Immature natural killer cell (primary cell): ENCODE measurements around the gene ADK. TPM values are rescaled to one million over a fixed set of nuclear protein-coding genes. Genes with fewer than 3 reads are reported as not detected.

Experiments used
- DNase-seq, 3 donors: peaks; one replicate each; pipeline ENCODE4 v3.0.0; 2022; ENCODE audit warnings: mixed read lengths in 1 of 3
- H3K27ac Mint-ChIP-seq, 6 donors: one replicate each; pipeline ENCODE4 v1.8.0; 2020; ENCODE audit warnings: mixed read lengths in 6 of 6, mild to moderate bottlenecking in 5 of 6, inconsistent platforms in 4 of 6, moderate library complexity in 3 of 6
- H3K27me3 Mint-ChIP-seq, 3 donors: one replicate each; pipeline ENCODE4 v1.8.0; 2020 to 2021; ENCODE audit warnings: low read depth in 3 of 3, mild to moderate bottlenecking in 3 of 3, mixed read lengths in 3 of 3, moderate library complexity in 3 of 3, inconsistent platforms in 1 of 3
- H3K36me3 Mint-ChIP-seq, 3 donors: one replicate each; pipeline ENCODE4 v1.8.0; 2020; ENCODE audit warnings: mixed read lengths in 3 of 3, inconsistent platforms in 2 of 3, mild to moderate bottlenecking in 2 of 3
- H3K4me1 Mint-ChIP-seq, 2 donors: one replicate each; pipeline ENCODE4 v1.8.0; 2020; ENCODE audit warnings: inconsistent platforms in 2 of 2, mild to moderate bottlenecking in 2 of 2, mixed read lengths in 2 of 2, moderate library complexity in 1 of 2
- H3K4me3 Mint-ChIP-seq, 5 donors: one replicate each; pipeline ENCODE4 v1.8.0; 2020; ENCODE audit warnings: mild to moderate bottlenecking in 5 of 5, mixed read lengths in 5 of 5, inconsistent platforms in 3 of 5, moderate library complexity in 3 of 5
- H3K9me3 Mint-ChIP-seq, 6 donors: one replicate each; pipeline ENCODE4 v1.8.0; 2020; ENCODE audit warnings: mild to moderate bottlenecking in 6 of 6, mixed read lengths in 6 of 6, inconsistent platforms in 4 of 6, moderate library complexity in 3 of 6
- polyA plus RNA-seq, 3 donors: library from polyadenylated mRNA; unstranded; fragments of 300-500 nt; fragmentation: Illumina TruSeq; gene quantifications; one replicate each; pipeline ENCODE4 v1.2.3, GENCODE V29; 2021

Gene ADK
- polyA plus RNA-seq, 3 donors from 2014 or later, result 26.9 to 36.7 (median 28.4) TPM

DNA sequence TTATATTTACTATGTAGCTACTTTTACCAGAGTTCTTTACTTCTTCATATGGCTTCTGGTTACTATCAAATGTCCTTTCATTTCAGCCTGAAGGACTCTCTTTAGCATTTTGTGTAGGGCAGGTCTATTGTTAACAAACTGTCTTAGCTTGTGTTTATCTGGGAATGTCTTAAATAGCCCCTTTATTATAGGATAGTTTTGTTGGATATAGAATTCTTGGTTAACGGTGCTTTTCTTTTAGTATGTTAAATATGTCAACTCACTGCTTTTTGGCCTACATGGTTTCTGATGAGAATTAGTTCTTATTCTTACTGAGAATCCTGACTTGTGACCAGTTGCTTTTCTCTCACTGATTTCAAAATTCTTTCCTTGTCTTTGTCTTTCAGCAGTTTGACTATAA, 169.0 kb downstream of the ADK start:
- Mint-ChIP-seq H3K36me3 (peaks cover 15 to 40% (median 39%) of the 10 kb centered on the region in 3 donors), H3K27ac (no peak overlapping the region), H3K4me1 (no peaks in the 10 kb centered on the region), H3K9me3 (peaks cover 0 to 15% (median 9%) of the 10 kb centered on the region in 6 donors), H3K4me3 (no peak overlapping the region), H3K27me3 (no peaks in the 10 kb centered on the region)
- DNase-seq, result no peak

DNA sequence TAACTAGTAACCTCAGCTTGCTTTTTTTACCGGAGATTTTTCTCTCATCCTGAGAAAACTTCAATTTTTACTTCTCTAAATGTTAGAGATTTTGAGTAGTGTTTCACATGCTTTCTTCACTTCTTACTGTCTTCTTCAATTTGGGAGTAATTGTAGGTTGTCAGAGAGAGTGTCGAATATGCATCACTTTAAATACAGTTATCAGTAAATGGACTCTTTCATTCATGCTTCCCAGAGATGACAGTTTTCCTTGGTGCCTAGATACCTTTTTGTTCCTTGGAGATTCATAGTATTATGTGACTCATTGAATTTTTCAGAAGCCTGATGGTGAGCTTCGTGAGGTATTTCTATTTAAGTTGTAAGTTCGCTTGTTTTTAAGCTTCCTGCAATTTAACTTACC, 169.7 kb downstream of the ADK start:
- Mint-ChIP-seq H3K36me3 (peaks cover 15 to 40% (median 39%) of the 10 kb centered on the region in 3 donors), H3K4me1 (no peaks in the 10 kb centered on the region), H3K27ac (no peak overlapping the region), H3K9me3 (peaks cover 0 to 15% (median 9%) of the 10 kb centered on the region in 6 donors), H3K4me3 (no peak overlapping the region), H3K27me3 (no peaks in the 10 kb centered on the region)
- DNase-seq, result no peak

DNA sequence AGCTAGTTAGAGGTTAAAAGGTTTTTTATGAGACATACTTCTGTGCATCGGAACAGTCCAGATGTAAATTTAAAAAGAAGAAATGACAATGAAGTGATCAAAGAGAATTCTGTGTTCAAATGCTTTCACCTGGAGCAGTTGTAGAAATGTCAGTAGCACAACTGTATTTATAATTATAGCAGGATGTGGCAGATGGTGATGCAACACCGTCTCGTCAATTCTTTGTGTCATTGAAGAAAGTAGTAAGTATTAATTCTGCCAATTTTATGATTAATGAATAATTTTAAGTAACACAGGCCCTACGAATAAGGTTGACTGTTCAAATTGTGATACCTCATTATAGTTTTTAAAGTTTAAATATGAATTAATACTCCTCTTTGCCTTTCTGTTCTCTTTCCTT, 171.1 kb downstream of the ADK start:
- Mint-ChIP-seq H3K4me1 (no peaks in the 10 kb centered on the region), H3K9me3 (peaks cover 0 to 15% (median 9%) of the 10 kb centered on the region in 6 donors), H3K27ac (no peak overlapping the region), H3K36me3 (peaks cover 15 to 39% (median 33%) of the 10 kb centered on the region in 3 donors), H3K4me3 (no peak overlapping the region), H3K27me3 (no peaks in the 10 kb centered on the region)
- no peak for DNase-seq

DNA sequence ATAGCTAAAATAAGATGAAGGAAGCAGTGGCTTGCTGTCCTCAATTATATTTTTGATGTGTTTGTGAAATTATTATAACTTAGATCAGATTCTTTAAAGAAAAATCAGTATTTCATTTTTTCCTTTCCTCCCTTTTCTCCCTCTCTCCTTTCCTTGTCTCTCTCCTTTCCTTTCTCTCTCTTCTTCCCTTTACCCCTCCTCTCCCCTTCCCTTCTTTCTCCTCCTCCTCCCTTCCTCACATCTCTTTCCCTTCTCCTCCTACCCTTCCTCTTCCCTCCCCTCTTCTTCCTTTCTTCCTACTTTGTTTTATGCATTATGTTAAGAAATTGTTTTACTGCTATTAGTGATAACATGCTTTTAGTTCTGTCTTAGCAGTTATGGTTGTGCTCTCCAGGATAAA, 171.5 kb downstream of the ADK start:
- Mint-ChIP-seq H3K9me3 (peaks cover 0 to 15% (median 9%) of the 10 kb centered on the region in 6 donors), H3K36me3 (peaks cover 15 to 36% (median 33%) of the 10 kb centered on the region in 3 donors), H3K4me1 (no peaks in the 10 kb centered on the region), H3K4me3 (no peak overlapping the region), H3K27ac (no peak overlapping the region), H3K27me3 (no peaks in the 10 kb centered on the region)
- DNase-seq, result no peak

DNA sequence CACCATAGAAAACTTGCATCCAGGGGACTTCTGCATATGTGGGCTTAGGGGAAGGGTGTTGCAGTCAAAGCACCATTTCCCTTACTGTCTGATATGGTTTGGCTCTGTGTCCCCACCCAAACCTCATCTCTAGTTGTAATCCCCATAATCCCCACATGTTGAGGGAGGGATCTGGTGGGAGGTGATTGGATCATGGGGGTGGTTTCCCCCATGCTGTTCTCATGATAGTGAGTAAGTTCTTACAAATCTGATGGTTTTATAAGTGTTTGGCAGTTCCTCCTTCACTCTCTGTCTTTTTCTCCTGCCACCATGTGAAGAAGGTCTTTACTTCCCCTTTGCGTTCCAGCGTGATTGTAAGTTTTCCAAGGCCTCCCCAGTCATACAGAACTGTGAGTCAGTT, 177.4 kb downstream of the ADK start:
- Mint-ChIP-seq H3K27me3 (no peaks in the 10 kb centered on the region), H3K36me3 (peaks cover 4 to 17% (median 9%) of the 10 kb centered on the region in 3 donors), H3K4me1 (no peaks in the 10 kb centered on the region), H3K9me3 (no peaks in the 10 kb centered on the region), H3K4me3 (no peak overlapping the region), H3K27ac (no peak overlapping the region)
- no peak for DNase-seq

DNA sequence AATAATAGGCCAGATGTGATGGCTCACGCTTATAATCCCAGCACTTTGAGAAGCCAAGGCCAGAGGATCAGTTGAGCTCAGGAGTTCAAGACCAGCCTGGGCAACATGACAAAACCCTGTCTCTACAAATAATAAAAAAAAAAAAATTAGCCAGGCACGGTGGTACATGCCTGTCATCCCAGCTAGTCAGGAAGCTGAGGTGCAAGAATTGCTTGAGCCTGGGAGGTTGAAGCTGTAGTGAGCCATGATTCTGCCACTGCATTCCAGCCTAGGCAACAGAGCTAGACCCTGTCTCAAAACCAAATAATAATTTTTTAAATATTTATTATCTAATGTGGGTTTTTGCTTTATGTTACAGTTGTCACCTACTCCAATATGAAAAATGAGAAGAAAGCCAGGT, 178.9 kb downstream of the ADK start:
- H3K9me3 Mint-ChIP-seq, result no peaks in the 10 kb centered on the region
- no peaks in the 10 kb centered on the region for H3K4me1 Mint-ChIP-seq
- no peak overlapping the region for H3K4me3 Mint-ChIP-seq
- peaks cover 3 to 8% (median 4%) of the 10 kb centered on the region in 3 donors for H3K36me3 Mint-ChIP-seq
- no peak overlapping the region for H3K27ac Mint-ChIP-seq
- no peak for DNase-seq
- peaks cover 0 to 2% (median 0%) of the 10 kb centered on the region in 3 donors for H3K27me3 Mint-ChIP-seq

DNA sequence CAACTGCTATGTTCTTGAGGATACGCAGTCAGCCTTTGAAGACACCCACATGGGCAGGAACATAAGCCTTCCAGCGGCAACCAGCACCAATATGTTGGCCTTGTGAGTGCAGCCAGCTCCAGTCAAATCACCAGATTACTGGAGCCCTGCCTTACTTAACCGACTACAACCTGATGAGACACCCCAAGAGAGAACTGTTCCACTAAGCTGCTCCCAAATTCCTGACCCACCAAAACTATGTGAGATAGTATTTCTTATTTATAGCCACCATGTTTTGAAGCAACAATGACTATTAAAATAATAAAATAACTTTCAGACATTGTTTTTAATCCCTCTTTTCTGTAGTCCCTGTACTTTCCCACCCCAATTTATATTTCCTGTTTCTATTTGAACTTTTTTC, 179.6 kb downstream of the ADK start:
- DNase-seq, result no peak
- peaks cover 3 to 8% (median 4%) of the 10 kb centered on the region in 3 donors for H3K36me3 Mint-ChIP-seq
- no peaks in the 10 kb centered on the region for H3K9me3 Mint-ChIP-seq
- no peak overlapping the region for H3K27ac Mint-ChIP-seq
- H3K27me3 Mint-ChIP-seq, result peaks cover 0 to 2% (median 0%) of the 10 kb centered on the region in 3 donors
- H3K4me3 Mint-ChIP-seq, result no peak overlapping the region
- no peaks in the 10 kb centered on the region for H3K4me1 Mint-ChIP-seq

DNA sequence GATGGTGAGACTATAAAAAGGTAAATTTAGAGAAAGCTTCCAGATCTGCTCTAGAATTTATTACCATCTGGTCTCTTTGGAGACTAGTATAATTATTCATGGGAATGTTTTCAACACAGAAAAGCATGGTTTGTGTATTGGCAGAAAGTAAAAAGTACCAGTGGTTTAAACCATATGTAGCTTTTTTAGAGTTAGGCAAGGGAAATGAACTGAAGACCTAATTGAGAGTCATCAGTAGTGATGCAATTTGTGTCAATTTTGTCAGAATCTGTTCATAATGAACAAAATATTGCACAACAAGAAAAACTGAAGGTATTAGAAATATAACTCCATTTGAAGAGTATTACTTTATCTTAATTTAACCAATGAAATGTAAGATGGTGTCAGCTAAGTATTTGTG, 181.4 kb downstream of the ADK start:
- DNase-seq, result no peak
- no peak overlapping the region for H3K4me3 Mint-ChIP-seq
- H3K4me1 Mint-ChIP-seq, result no peaks in the 10 kb centered on the region
- H3K27ac Mint-ChIP-seq, result no peak overlapping the region
- peaks cover 0 to 8% (median 4%) of the 10 kb centered on the region in 3 donors for H3K36me3 Mint-ChIP-seq
- H3K9me3 Mint-ChIP-seq, result no peaks in the 10 kb centered on the region
- H3K27me3 Mint-ChIP-seq, result peaks cover 0 to 2% (median 0%) of the 10 kb centered on the region in 3 donors

DNA sequence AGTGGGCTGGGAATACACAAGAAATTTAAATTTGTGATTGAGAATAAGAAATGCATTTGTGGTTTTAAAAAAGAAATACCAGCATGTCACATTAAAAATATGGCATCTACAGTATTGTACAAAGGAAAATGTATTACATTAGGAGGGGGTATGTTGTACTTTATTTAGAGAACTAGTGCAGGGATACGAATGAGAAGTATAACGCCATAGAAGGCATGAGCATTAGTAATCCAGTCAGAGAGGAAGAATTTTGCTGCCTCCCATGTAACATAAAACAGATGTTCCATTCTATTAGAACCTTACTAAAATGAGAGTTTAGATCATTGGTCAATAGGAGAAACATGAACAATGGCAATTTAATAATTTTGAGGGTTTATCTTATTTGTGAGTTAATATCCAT, 182.2 kb downstream of the ADK start:
- no peak for DNase-seq
- H3K36me3 Mint-ChIP-seq, result peaks cover 0 to 8% (median 4%) of the 10 kb centered on the region in 3 donors
- H3K4me3 Mint-ChIP-seq, result no peak overlapping the region
- peaks cover 0 to 2% (median 0%) of the 10 kb centered on the region in 3 donors for H3K27me3 Mint-ChIP-seq
- H3K27ac Mint-ChIP-seq, result no peak overlapping the region
- H3K4me1 Mint-ChIP-seq, result no peaks in the 10 kb centered on the region
- H3K9me3 Mint-ChIP-seq, result no peaks in the 10 kb centered on the region

DNA sequence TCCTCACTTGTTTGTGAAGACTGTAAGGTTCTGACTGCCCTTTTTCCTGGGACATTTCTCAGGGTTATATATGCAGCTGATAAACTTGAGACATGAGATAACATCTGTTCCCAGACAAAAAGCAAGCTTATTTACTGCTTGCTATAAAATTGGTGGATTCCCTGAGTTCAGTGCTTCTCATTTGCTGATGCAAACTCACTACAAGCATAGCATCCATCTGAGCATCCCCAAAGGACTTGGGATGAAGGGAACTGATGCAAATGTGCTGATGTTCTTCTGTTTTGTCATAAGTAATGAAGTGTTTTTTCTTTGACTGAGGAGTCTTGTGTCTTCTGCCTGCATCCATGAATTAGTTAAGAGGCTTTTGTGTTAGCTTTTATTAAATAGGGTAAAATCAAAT, 183.2 kb downstream of the ADK start:
- peaks cover 0 to 5% (median 4%) of the 10 kb centered on the region in 3 donors for H3K36me3 Mint-ChIP-seq
- no peaks in the 10 kb centered on the region for H3K9me3 Mint-ChIP-seq
- DNase-seq, result no peak
- H3K4me1 Mint-ChIP-seq, result no peaks in the 10 kb centered on the region
- peaks cover 0 to 2% (median 0%) of the 10 kb centered on the region in 3 donors for H3K27me3 Mint-ChIP-seq
- no peak overlapping the region for H3K27ac Mint-ChIP-seq
- H3K4me3 Mint-ChIP-seq, result no peak overlapping the region

DNA sequence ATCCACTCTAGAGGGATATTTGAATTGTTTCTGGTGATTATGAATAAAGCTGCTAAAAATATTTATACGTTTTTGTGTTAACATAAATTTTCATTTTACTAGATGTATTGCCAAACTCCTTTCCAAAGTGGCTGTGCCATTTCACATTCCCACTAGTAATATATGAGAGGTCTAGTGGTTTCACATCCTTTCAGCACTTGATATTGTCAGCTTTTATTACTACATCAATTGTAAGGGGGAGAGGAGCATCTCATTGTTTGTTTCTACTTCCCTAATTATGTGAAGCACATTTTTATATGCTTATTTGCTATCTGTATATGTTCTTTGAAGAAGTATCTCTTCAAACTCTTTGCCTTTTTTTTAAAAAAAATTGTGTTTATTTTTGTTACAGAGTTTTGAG, 184.5 kb downstream of the ADK start:
- Mint-ChIP-seq H3K27ac (no peak overlapping the region), H3K36me3 (peaks cover 0 to 5% (median 2%) of the 10 kb centered on the region in 3 donors), H3K4me1 (no peaks in the 10 kb centered on the region), H3K9me3 (no peaks in the 10 kb centered on the region), H3K4me3 (no peak overlapping the region), H3K27me3 (peaks cover 0 to 2% (median 0%) of the 10 kb centered on the region in 3 donors)
- no peak for DNase-seq

DNA sequence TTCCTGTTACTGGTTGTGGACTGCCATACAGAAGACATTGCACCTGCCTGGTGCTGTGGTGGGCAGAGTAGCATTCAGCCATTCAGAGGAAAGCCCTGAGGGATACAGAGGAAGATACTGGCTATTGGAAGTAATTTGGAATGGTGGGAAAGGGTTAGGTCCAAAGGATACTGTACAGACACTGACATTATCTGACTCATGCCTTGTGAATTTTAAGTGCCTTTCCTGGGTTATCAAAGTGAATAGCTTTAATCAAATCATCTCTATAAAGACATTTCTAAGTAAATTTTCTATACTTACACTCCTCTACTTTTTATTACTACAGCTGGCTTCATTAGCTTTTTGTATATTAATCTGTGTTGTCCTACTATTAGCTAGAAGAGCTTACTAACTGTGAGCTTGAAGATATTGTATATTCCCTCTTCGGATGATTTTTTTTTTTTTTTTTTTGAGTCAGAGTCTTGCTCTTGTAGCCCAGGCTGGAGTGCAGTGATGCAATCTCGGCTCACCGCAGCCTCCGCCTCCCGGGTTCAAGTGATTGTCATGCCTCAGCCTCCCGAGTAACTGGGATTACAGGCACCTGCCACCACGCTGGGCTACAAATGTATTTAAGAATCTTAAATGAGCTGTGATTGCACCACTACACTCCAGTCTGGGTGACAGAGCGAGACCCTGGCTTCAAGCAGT, 186.5 kb downstream of the ADK start:
- no peak for DNase-seq
- Mint-ChIP-seq H3K36me3 (peaks cover 0 to 7% (median 0%) of the 10 kb centered on the region in 3 donors), H3K4me1 (no peaks in the 10 kb centered on the region), H3K27me3 (peaks cover 0 to 2% (median 0%) of the 10 kb centered on the region in 3 donors), H3K4me3 (no peak overlapping the region), H3K27ac (no peak overlapping the region), H3K9me3 (peaks cover 0 to under 1% (median 0%) of the 10 kb centered on the region in 6 donors)

DNA sequence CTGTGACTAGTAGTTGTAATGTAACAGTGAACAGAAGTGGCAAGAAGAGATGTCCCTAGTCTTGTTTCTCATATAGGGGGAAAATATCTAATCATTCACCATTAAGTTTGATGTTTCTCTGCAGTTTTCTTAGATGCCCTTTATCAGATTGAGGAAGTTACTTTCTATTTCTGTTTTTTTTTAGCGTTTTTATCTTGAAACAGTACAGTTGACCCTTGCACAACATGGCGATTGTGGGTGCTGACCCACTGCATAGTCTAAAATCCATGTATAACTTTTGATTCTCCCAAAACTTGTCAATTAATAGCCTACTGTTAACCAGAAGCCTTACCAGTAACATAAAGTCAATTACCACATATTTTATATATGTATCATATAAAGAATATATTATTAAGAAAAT, 192.0 kb downstream of the ADK start:
- Mint-ChIP-seq H3K4me1 (no peaks in the 10 kb centered on the region), H3K9me3 (peaks cover 3 to 23% (median 21%) of the 10 kb centered on the region in 6 donors), H3K4me3 (no peak overlapping the region), H3K27ac (no peak overlapping the region), H3K27me3 (peaks cover 0 to 2% (median 0%) of the 10 kb centered on the region in 3 donors), H3K36me3 (peaks cover 23 to 33% (median 23%) of the 10 kb centered on the region in 3 donors)
- no peak for DNase-seq

DNA sequence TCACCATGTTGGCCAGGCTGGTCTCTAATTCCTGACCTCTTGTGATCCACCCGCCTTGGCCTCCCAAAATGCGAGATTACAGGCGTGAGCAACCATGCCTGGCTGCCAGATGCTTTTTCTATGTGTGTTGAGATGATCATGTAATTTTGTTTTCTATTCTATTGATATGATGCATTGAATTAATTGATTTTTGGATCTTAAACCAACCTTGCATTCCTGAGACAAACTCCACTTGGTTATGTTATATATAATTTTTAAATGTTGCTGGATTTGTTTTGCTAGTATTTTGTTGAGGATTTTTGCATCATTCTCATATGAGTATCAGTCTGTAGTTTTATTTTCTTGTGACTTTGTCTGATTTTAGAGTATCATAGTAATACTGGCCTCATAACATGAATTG, 192.8 kb downstream of the ADK start:
- Mint-ChIP-seq H3K27ac (no peak overlapping the region), H3K9me3 (peaks cover 3 to 27% (median 21%) of the 10 kb centered on the region in 6 donors), H3K4me1 (no peaks in the 10 kb centered on the region), H3K36me3 (peaks cover 23 to 36% (median 30%) of the 10 kb centered on the region in 3 donors), H3K27me3 (peaks cover 0 to 2% (median 0%) of the 10 kb centered on the region in 3 donors), H3K4me3 (no peak overlapping the region)
- DNase-seq, result no peak

DNA sequence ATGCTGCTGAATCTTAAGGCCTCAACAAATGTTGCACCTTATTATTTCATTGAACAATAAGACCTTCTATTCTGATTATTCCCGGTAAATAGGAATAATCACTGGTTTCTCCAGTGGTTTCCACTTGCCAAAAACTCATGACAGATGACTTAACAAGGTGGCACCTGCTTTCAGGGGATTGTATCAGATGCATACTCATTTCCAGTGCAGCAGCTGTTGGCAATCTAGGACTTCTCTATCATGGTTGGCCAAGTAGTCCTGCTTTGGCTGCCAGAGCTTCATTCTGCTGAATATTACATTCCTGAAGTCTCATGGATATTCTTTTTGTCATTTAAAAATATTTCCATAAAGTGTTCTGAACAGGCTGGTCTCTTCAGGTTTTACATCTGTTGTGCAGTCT, 193.3 kb downstream of the ADK start:
- H3K4me3 Mint-ChIP-seq, result no peak overlapping the region
- DNase-seq, result no peak
- peaks cover 0 to 2% (median 0%) of the 10 kb centered on the region in 3 donors for H3K27me3 Mint-ChIP-seq
- no peak overlapping the region for H3K27ac Mint-ChIP-seq
- no peaks in the 10 kb centered on the region for H3K4me1 Mint-ChIP-seq
- peaks cover 3 to 27% (median 21%) of the 10 kb centered on the region in 6 donors for H3K9me3 Mint-ChIP-seq
- peaks cover 23 to 38% (median 32%) of the 10 kb centered on the region in 3 donors for H3K36me3 Mint-ChIP-seq
